ENCODE measurements around the gene TOP1.
"Not testable (repeated sequence)": the region's sequence is repeated elsewhere in the genome, so short reads cannot be mapped to it uniquely, and the experiment has no call there.

Gene TOP1

DNA sequence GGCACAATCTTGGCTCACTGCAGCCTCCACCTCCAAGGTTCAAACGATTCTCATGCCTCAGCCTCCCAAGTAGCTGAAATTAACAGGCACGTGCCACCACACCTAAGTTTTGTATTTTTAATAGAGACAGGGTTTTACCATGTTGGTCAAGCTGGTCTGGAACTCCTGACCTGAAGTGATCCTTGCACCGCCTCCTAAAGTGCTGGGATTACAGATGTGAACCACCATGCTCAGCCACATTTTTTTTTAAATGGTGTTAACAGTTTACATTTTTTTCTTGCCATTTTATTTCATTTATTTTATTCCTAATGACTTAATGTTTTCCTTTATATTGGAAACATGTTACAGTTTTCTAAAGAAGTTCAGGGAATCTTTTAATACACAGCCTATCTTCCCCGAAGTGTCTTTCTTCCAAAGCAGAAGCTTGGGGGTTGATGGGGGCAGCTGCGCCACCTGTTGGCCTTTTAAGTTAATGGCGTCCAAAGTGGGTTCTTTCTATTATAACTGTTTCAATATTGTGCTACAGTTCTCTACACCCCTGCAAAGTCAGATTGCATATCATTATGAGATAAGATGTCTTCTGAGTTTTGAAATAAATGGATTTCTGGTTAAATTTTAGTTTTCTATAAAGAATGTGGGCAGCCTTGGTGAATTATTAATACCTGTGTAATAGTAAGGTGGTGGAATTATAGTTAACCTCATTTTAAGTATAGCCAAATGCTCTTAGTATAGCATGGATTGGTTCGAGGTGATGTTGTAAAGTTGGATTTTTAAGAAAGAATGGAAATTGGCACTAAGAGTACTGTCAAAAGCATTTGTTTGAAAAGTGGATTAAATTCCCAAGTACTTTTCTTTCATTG, 66.7 kb downstream of the TOP1 start:
- peak; percentile 53 for DNase-seq

DNA sequence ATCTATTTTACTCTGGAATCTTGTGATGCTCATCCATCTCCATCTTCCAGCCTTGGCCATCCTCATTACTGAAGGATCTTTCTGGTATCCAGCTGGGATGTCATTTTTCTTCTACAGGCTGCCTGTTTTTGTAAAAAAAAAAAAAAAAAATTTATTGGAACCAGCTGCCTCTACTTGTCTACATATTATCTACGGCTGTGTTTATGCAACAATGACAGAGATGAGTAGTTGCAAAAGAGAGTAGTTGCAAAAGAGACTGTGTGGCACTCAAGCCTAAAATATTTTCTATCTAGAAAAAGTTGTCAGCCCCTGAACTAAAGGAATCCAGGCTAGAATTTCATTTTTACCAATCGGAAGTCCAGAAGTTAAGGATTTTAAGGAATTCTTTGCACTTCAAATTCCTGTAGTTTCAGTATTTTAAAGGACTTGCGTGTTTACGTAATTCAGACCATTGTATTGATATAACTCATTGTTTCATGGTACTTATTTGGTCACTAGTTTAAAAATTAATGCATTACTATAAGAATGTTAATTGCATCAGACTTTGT, 70.2 kb downstream of the TOP1 start:
- peak; percentile 15 for DNase-seq

GRCh38 chr20:41100001-41100480, 71.4 kb downstream of the TOP1 start:
- DNase-seq, result peak; percentile 30

- DNase-seq, result no peak
Observed at GRCh38 chr20:41101660-41102059, 73.0 kb downstream of the TOP1 start.

DNA sequence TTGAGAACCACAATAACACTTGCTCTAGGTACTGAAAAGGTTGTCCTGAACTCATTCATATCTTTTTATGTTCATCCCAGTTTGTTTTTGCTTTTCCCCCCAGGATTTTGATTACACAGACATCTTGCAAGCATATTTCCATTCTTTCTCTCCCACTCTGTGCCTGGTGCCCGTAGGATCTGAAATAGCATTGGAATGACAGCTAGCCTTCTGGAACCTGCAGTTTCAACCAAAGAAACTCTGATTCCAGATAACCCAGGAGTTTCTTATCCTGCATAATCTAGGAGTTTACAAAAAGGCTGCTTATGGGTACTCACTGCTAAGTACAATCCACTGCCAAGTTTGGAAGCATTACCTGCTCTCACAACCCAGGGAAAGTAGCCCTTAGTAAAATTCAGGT, 79.9 kb downstream of the TOP1 start:
- DNase-seq, result no peak

GRCh38 chr20:41110012-41110411, 81.4 kb downstream of the TOP1 start:
- no peak for DNase-seq

- DNase-seq, result no peak
Observed at GRCh38 chr20:41110930-41111577, 82.4 kb downstream of the TOP1 start.

- no peak for DNase-seq
Observed at GRCh38 chr20:41111578-41111951, 82.9 kb downstream of the TOP1 start.

DNA sequence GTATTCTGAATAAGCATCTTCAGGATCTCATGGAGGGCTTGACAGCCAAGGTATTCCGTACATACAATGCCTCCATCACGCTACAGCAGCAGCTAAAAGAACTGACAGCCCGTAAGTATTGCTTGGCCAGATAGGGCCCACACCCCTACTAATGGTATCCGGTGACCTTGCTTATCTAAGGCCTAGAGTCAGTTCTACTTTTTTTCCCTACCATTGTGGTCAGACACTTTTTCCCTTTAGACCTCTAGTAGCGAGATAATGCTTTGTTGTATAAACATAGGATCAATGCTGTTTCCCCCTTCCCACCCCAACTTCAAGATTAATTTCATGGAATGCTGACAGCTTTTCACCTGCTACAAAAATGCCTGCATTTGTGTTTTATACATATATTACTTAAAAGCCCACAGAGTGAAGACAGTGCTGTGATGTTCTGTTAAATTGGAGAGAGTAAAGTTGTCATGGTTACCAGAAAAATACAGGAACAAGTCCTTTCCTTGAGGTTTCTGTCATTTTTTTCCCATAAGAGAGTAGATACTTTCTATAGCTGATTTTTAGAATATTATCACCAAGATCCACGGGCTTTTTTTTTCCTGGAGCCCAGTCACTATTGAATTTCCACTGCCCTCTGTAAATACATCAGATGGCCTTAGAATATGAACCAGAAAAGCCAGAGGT, 87.8 kb downstream of the TOP1 start:
- DNase-seq, result no peak

DNA sequence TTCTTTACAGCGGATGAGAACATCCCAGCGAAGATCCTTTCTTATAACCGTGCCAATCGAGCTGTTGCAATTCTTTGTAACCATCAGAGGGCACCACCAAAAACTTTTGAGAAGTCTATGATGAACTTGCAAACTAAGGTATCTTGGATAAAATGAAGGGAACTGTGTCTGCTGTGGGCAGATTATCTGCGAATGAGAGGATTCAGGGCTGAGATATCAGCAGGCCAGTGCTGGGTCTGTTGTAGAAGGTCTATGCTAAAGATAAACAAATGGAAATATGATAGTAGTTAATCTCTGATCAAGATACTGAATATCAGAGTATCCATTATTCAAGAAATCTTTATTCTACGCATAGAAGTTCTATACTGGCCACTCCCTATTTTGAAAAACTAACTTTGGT, 89.5 kb downstream of the TOP1 start:
- not testable (repeated sequence) for DNase-seq

GRCh38 chr20:41118632-41119031, 90.0 kb downstream of the TOP1 start:
- peak; percentile 51 for DNase-seq

- no peak for DNase-seq
Observed at GRCh38 chr20:41119614-41120561, 91.3 kb downstream of the TOP1 start.

- no peak for DNase-seq
Observed at GRCh38 chr20:41121399-41121798, 92.8 kb downstream of the TOP1 start.

DNA sequence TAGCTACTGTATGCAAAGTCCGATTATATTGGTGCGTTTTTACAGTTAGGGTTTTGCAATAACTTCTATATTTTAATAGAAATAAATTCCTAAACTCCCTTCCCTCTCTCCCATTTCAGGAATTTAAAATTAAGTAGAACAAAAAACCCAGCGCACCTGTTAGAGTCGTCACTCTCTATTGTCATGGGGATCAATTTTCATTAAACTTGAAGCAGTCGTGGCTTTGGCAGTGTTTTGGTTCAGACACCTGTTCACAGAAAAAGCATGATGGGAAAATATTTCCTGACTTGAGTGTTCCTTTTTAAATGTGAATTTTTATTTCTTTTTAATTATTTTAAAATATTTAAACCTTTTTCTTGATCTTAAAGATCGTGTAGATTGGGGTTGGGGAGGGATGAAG, 95.0 kb downstream of the TOP1 start:
- DNase-seq, result no peak

GRCh38 chr20:41124451-41125094, 96.0 kb downstream of the TOP1 start:
- no peak for DNase-seq

DNA sequence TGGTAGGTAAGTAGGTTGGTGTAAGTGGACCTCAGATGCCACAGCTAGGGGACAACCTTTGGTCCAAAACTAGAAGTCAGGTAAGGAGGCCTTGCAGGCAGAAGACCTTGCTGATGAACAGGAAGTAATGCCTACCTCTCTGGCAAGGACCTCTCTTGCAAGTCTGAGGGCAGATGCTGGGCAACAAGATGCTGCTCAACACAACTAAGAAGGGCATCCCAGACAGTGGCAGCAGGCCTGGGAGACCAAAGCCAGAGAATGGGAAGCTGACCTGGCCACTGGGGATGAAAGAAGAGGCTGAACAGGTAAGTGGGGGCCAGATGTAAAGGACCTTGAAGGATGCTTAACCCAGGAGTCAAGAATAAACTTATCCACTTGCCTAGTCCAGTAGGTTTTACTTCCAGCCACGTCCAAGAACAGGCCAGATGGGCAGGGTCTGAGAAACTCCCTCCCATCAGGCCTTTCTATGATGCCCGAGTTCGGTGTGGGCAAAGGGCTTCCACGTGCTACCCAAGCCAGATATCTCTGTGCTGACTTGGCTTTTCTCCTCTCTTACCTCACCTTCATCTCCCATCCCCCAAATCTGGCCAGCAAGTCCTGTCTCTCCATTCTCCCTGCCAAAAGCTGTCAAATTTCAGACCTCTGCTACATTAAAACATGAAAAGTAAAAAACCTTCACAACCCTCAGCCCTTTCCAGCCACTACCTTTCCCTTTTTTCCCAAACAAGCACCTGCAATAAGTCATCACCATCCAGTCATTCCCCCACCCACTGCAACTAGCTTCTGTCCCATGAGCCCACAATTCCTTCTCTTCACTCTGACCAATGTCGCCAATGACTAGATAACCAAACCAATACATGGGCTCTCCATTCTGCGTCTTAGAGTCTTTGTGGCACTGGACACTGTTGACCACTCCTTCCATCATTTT, 97.2 kb downstream of the TOP1 start:
- DNase-seq, result no peak

DNA sequence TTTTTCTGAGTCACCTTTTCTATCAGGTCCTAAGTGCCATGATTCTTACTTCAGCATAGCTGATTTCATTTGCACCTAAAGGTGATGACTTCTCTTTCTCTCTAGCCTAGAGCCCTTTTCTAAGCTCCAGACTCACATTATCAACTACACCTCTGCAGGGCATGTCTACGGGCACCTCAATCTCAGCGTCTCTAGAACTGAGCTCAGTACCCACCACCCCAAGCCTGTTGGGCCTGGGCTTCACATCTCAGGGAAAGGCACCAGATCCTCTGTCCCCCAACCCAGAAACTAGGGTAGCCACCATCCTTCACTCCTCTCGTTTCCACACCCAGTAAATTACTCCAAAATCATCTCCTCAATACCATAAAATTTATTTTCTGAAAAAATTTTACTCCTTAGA, 98.1 kb downstream of the TOP1 start:
- no peak for DNase-seq

DNA sequence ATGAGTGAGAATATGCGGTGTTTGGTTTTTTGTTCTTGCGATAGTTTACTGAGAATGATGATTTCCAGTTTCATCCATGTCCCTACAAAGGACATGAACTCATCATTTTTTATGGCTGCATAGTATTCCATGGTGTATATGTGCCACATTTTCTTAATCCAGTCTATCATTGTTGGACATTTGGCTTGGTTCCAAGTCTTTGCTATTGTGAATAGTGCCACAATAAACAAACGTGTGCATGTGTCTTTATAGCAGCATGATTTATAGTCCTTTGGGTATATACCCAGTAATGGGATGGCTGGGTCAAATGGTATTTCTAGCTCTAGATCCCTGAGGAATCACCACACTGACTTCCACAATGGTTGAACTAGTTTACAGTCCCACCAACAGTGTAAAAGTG, 99.7 kb downstream of the TOP1 start:
- DNase-seq, result not testable (repeated sequence)

- no peak for DNase-seq
Observed at GRCh38 chr20:41131594-41132387, 103.2 kb downstream of the TOP1 start.

Data from fibroblast of skin of back (primary cell).